B cell (primary cell): ENCODE results near the gene HTR7.

Experiments
- CTCF ChIP-seq: fragments of 200-600 bp; IDR thresholded peaks from one replicate; pipeline ENCODE4 v1.8.0; 2022; ENCODE audit warnings: antibody characterized with exemption, mild to moderate bottlenecking
- EZH2 ChIP-seq: IDR thresholded peaks from 2 replicates; pipeline ENCODE4 v1.6.1; 2012; ENCODE audit warnings: borderline replicate concordance, low read depth, mild to moderate bottlenecking, moderate library complexity, low read length; ENCODE audit not compliant: insufficient read depth, poor library complexity, severe bottlenecking

GRCh38 chr10:90790422-90790821 is 67.4 kb downstream of the HTR7 start:
- no peak for TF ChIP-seq CTCF
- no peak for TF ChIP-seq EZH2
